ENCODE data around the gene TRPV2. TPM values are rescaled to one million over a fixed set of nuclear protein-coding genes. Genes with fewer than 3 reads are reported as not detected.

The TRPV2 gene
- total and polyA plus RNA-seq, 10 of the 15 experiments (the other 5 are each of a cell fraction or from before 2014, with no cell fraction given), result 8.9 to 94.4 (median 54.1) TPM

DNA sequence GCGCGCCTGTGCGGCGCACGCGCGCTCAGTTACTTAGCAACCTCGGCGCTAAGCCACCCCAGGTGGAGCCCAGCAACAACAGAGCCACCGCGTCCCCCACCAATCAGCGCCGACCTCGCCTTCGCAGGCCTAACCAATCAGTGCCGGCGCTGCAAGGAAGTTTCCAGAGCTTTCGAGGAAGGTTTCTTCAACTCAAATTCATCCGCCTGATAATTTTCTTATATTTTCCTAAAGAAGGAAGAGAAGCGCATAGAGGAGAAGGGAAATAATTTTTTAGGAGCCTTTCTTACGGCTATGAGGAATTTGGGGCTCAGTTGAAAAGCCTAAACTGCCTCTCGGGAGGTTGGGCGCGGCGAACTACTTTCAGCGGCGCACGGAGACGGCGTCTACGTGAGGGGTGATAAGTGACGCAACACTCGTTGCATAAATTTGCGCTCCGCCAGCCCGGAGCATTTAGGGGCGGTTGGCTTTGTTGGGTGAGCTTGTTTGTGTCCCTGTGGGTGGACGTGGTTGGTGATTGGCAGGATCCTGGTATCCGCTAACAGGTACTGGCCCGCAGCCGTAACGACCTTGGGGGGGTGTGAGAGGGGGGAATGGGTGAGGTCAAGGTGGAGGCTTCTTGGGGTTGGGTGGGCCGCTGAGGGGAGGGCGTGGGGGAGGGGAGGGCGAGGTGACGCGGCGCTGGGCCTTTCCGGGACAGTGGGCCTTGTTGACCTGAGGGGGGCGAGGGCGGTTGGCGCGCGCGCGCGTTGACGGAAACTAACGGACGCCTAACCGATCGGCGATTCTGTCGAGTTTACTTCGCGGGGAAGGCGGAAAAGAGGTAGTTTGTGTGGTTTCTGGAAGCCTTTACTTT is 34.5 kb upstream of the TRPV2 start, which contains the start of gene UBB (continued):
- TF ChIP-seq ESRRA (IDR thresholded peaks at IDR 0.05; ENCODE audit: low read length), result peak; percentile 85; the same call in 1 of the 2 replicates
- peak; percentile 39; the same call in 1 of the 2 replicates for TF ChIP-seq SMARCA5 (IDR thresholded peaks at IDR 0.05)
- peak; percentile 75 for TF ChIP-seq MEF2B (IDR thresholded peaks at IDR 0.05; ENCODE audit: partially characterized antibody, poor library complexity, severe bottlenecking)
- TF ChIP-seq NR2F1 (conservative IDR thresholded peaks at IDR 0.05), result peak; percentile 74; the same call in 1 of the 2 replicates
- TF ChIP-seq HSF1 (IDR thresholded peaks at IDR 0.05; ENCODE audit: low read depth, low read length), result peak; percentile 99; the same call in 1 of the 2 replicates
- no peak for TF ChIP-seq CBX3 (IDR thresholded peaks at IDR 0.05; ENCODE audit: borderline replicate concordance, low read depth)
- TF ChIP-seq NBN (IDR thresholded peaks at IDR 0.05), result peak; percentile 96
- TF ChIP-seq, protein P1, sequence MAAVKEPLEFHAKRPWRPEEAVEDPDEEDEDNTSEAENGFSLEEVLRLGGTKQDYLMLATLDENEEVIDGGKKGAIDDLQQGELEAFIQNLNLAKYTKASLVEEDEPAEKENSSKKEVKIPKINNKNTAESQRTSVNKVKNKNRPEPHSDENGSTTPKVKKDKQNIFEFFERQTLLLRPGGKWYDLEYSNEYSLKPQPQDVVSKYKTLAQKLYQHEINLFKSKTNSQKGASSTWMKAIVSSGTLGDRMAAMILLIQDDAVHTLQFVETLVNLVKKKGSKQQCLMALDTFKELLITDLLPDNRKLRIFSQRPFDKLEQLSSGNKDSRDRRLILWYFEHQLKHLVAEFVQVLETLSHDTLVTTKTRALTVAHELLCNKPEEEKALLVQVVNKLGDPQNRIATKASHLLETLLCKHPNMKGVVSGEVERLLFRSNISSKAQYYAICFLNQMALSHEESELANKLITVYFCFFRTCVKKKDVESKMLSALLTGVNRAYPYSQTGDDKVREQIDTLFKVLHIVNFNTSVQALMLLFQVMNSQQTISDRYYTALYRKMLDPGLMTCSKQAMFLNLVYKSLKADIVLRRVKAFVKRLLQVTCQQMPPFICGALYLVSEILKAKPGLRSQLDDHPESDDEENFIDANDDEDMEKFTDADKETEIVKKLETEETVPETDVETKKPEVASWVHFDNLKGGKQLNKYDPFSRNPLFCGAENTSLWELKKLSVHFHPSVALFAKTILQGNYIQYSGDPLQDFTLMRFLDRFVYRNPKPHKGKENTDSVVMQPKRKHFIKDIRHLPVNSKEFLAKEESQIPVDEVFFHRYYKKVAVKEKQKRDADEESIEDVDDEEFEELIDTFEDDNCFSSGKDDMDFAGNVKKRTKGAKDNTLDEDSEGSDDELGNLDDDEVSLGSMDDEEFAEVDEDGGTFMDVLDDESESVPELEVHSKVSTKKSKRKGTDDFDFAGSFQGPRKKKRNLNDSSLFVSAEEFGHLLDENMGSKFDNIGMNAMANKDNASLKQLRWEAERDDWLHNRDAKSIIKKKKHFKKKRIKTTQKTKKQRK (IDR thresholded peaks at IDR 0.05; ENCODE audit: low read depth, low read length), result no peak
- TF ChIP-seq RELA (IDR thresholded peaks at IDR 0.05; ENCODE audit: borderline replicate concordance, partially characterized antibody), result peak; percentile 78
- no peak for TF ChIP-seq WRNIP1 (IDR thresholded peaks at IDR 0.05; ENCODE audit: borderline replicate concordance, low read depth, low read length)
- TF ChIP-seq IKZF1 (conservative IDR thresholded peaks at IDR 0.05), result peak; percentile 64
- peak; percentile 56; the same call in 1 of the 2 replicates for TF ChIP-seq HCFC1 (IDR thresholded peaks at IDR 0.05; ENCODE audit: low read length)
- peak; percentile 38 for TF ChIP-seq SIX5 (IDR thresholded peaks at IDR 0.05; ENCODE audit: low read depth, low read length, severe bottlenecking)
- TF ChIP-seq HDAC6 (IDR thresholded peaks at IDR 0.05; ENCODE audit: unreplicated experiment), result peak; percentile 95
- TF ChIP-seq NFYA (IDR thresholded peaks at IDR 0.05; ENCODE audit: borderline replicate concordance, low read depth, low read length), result no peak
- TF ChIP-seq EED (IDR thresholded peaks at IDR 0.05; ENCODE audit: low read depth), result no peak; the same call in 1 of the 2 replicates
- TF ChIP-seq CREB1 (IDR thresholded peaks at IDR 0.05; ENCODE audit: low read depth), result peak; percentile 89
- TF ChIP-seq ETV6 (conservative IDR thresholded peaks at IDR 0.05 in 1 of 2, IDR thresholded peaks at IDR 0.05 in 1 of 2; ENCODE audit: borderline replicate concordance in 1 of 2, low read depth in 1 of 2), result no peak
- peak; percentile 96 for TF ChIP-seq RFX5 (IDR thresholded peaks at IDR 0.05; ENCODE audit: low read depth, low read length)
- TF ChIP-seq, protein P2, sequence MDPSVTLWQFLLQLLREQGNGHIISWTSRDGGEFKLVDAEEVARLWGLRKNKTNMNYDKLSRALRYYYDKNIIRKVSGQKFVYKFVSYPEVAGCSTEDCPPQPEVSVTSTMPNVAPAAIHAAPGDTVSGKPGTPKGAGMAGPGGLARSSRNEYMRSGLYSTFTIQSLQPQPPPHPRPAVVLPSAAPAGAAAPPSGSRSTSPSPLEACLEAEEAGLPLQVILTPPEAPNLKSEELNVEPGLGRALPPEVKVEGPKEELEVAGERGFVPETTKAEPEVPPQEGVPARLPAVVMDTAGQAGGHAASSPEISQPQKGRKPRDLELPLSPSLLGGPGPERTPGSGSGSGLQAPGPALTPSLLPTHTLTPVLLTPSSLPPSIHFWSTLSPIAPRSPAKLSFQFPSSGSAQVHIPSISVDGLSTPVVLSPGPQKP (IDR thresholded peaks at IDR 0.05; ENCODE audit: low read depth, low read length), result peak; percentile 70; the same call in 1 of the 2 replicates
- no peak for TF ChIP-seq SPI1 (IDR thresholded peaks at IDR 0.05; ENCODE audit: borderline replicate concordance, insufficient read depth, low read depth, low read length)
- peak; percentile 29 to 57; a peak in 3 of 4 replicates for TF ChIP-seq IKZF2 (IDR thresholded peaks at IDR 0.05)
- peak; percentile 75 for TF ChIP-seq NFYB (IDR thresholded peaks at IDR 0.05; ENCODE audit: insufficient read depth, low read depth, low read length)

All from GM12878 (cell line).